HEK293T (cell line): ENCODE data around the gene MBOAT1.
"Not testable (repeated sequence)": the region's sequence is repeated elsewhere in the genome, so short reads cannot be mapped to it uniquely, and the experiment has no call there.

Experiments
- ARNT ChIP-seq: fragments of 450-650 bp; IDR thresholded peaks from 2 replicates; pipeline ENCODE4 v1.6.1; 2017; ENCODE audit warnings: mild to moderate bottlenecking
- BHLHE40 ChIP-seq: fragments of 450-650 bp; IDR thresholded peaks from 2 replicates; pipeline ENCODE4 v1.6.1; 2016; ENCODE audit warnings: mild to moderate bottlenecking, moderate library complexity, borderline replicate concordance
- ELF4 ChIP-seq: fragments of 450-650 bp; IDR thresholded peaks from 2 replicates; pipeline ENCODE4 v1.6.1; 2017; ENCODE audit warnings: antibody characterized with exemption
- FOXK2 ChIP-seq: fragments of 450-650 bp; IDR thresholded peaks from 2 replicates; pipeline ENCODE4 v1.6.1; 2016; ENCODE audit warnings: mild to moderate bottlenecking
- FOXM1 ChIP-seq: fragments of 450-650 bp; IDR thresholded peaks from 2 replicates; pipeline ENCODE4 v1.6.1; 2017; ENCODE audit warnings: mild to moderate bottlenecking, borderline replicate concordance
- HDGF ChIP-seq: fragments of 450-650 bp; IDR thresholded peaks from 2 replicates; pipeline ENCODE4 v1.6.1; 2017; ENCODE audit warnings: antibody characterized with exemption, borderline replicate concordance
- L3MBTL2 ChIP-seq: fragments of 450-650 bp; conservative IDR thresholded peaks from 2 replicates; pipeline ENCODE4 v1.6.1; 2016; ENCODE audit warnings: mild to moderate bottlenecking
- LEF1 ChIP-seq: fragments of 450-650 bp; IDR thresholded peaks from 2 replicates; pipeline ENCODE4 v1.6.1; 2017; ENCODE audit warnings: mild to moderate bottlenecking, borderline replicate concordance
- SP1 ChIP-seq: fragments of 450-650 bp; IDR thresholded peaks from 2 replicates; pipeline ENCODE4 v1.6.1; 2017
- SUZ12 ChIP-seq: fragments of 450-650 bp; IDR thresholded peaks from 2 replicates; pipeline ENCODE4 v1.6.1; 2016; ENCODE audit warnings: mild to moderate bottlenecking
- TARDBP ChIP-seq: fragments of 450-650 bp; IDR thresholded peaks from 2 replicates; pipeline ENCODE4 v1.6.1; 2016
- ZNF384 ChIP-seq: fragments of 450-650 bp; IDR thresholded peaks from 2 replicates; pipeline ENCODE4 v1.6.1; 2016
- TF ChIP-seq, protein P1 (sequence below): fragments of 450-650 bp; IDR thresholded peaks from 2 replicates; pipeline ENCODE4 v1.6.1; 2016

DNA sequence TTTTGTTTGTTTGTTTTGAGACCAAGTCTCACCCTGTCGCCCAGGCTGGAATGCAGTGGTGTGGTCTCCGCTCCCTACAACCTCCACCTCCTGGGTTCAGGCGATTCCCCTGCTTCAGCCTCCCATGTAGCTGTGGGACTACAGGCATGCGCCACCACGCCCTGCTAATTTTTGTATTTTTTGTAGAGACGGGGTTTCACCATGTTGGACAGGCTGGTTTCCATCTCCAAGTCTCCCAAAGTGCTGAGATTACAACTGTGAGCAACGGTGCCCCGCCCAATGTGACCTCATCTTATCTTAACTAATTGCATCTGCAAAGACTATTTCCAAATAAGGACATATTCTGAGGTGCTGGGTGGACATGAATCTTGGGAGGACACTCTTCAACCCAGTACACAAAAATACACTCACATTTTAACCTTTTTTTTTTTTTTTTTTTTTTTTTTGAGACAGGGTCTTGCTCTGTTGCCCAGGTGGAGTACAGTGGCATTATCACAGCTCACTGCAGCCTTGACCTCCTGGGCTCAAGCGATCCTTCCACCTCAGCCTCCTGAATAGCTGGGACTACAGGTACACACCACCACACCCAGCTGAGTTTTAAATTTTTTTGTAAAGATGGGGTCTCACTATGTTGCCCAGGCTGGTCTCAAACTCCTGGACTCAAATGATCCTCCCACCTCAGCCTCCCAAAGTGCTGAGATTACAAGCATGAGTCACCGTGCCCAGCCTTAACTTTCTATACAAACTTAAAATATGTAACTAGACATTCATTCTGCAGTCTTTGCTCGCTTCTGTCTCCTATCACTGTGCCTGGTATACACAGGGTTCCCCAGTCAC lies 72.9 kb downstream of the MBOAT1 start:
- not testable (repeated sequence) for TF ChIP-seq SP1, TARDBP, SUZ12, BHLHE40, ZNF384, FOXM1, ARNT, FOXK2, ELF4, HDGF, LEF1, L3MBTL2
- TF ChIP-seq, protein P1, sequence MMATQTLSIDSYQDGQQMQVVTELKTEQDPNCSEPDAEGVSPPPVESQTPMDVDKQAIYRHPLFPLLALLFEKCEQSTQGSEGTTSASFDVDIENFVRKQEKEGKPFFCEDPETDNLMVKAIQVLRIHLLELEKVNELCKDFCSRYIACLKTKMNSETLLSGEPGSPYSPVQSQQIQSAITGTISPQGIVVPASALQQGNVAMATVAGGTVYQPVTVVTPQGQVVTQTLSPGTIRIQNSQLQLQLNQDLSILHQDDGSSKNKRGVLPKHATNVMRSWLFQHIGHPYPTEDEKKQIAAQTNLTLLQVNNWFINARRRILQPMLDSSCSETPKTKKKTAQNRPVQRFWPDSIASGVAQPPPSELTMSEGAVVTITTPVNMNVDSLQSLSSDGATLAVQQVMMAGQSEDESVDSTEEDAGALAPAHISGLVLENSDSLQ, result not testable (repeated sequence)
